GM21619 (cell line): ENCODE measurements around the gene CATSPERE.

Experiments used
- ATAC-seq: cut with Tn5 transposase; IDR thresholded peaks from one replicate; pipeline ENCODE4 v1.9.1; 2021; ENCODE audit not compliant: unreplicated experiment

CATSPERE gene

GRCh38 chr1:244615301-244615700, 154.2 kb downstream of the CATSPERE start:
- no peak for ATAC-seq

- no peak for ATAC-seq
Observed at GRCh38 chr1:244626709-244627108, 165.6 kb downstream of the CATSPERE start.

- ATAC-seq = no peak
Observed at GRCh38 chr1:244628789-244629188, 167.7 kb downstream of the CATSPERE start.

- ATAC-seq = no peak
Observed at GRCh38 chr1:244633140-244633539, 172.1 kb downstream of the CATSPERE start.

- no peak for ATAC-seq
Observed at GRCh38 chr1:244634546-244634945, 173.5 kb downstream of the CATSPERE start.

GRCh38 chr1:244636488-244637259, 175.6 kb downstream of the CATSPERE start:
- no peak for ATAC-seq

GRCh38 chr1:244639561-244639960, 178.5 kb downstream of the CATSPERE start:
- no peak for ATAC-seq

- no peak for ATAC-seq
Observed at GRCh38 chr1:244640917-244641316, 179.8 kb downstream of the CATSPERE start.

- ATAC-seq = no peak
Observed at GRCh38 chr1:244642526-244642925, 181.5 kb downstream of the CATSPERE start.

- ATAC-seq = no peak
Observed at GRCh38 chr1:244642988-244643387, 181.9 kb downstream of the CATSPERE start.

GRCh38 chr1:244645414-244645813, 184.3 kb downstream of the CATSPERE start:
- no peak for ATAC-seq

- ATAC-seq = no peak
Observed at GRCh38 chr1:244645890-244646289, 184.8 kb downstream of the CATSPERE start.

GRCh38 chr1:244647819-244648218, 186.7 kb downstream of the CATSPERE start:
- ATAC-seq = no peak

GRCh38 chr1:244651956-244652622, 191.0 kb downstream of the CATSPERE start:
- no peak for ATAC-seq

- peak; percentile 96 for ATAC-seq
Observed at GRCh38 chr1:244652623-244653438, 191.8 kb downstream of the CATSPERE start, which contains the start of gene DESI2. DESI2 (plus strand) TSS chr1:244653126; CDS start chr1:244653314, 188 bp downstream.

- no peak for ATAC-seq
Observed at GRCh38 chr1:244653439-244654107, 192.5 kb downstream of the CATSPERE start.

- no peak for ATAC-seq
Observed at GRCh38 chr1:244654108-244655038, 193.3 kb downstream of the CATSPERE start.

GRCh38 chr1:244655186-244655585, 194.1 kb downstream of the CATSPERE start:
- ATAC-seq = no peak

- no peak for ATAC-seq
Observed at GRCh38 chr1:244657421-244657820, 196.3 kb downstream of the CATSPERE start.

GRCh38 chr1:244659694-244660093, 198.6 kb downstream of the CATSPERE start:
- no peak for ATAC-seq
